OCI-LY3 (cell line): ENCODE measurements around the gene ISLR.

ENCODE experiments used
- CTCF ChIP-seq: fragments of 200-600, 300-600 bp; sonication (generic); IDR thresholded peaks from 2 replicates; pipeline ENCODE4 v1.5.1; 2014; ENCODE audit warnings: antibody characterized with exemption, low read length, low read depth
- EZH2phosphoT487 ChIP-seq: fragments of 200-600 bp; shearing (Covaris generic); IDR thresholded peaks from 2 replicates; pipeline ENCODE4 v1.6.1; 2018; ENCODE audit warnings: antibody characterized with exemption, mixed run types, low read depth

GRCh38 chr15:74124759-74125158, 48.8 kb upstream of the ISLR start:
- TF ChIP-seq CTCF (no peak), EZH2phosphoT487 (no peak)
